Cardiac muscle cell (in vitro differentiated cells and primary cell): ENCODE measurements around the gene ACTN1. TPM values are rescaled to one million over a fixed set of nuclear protein-coding genes. Genes with fewer than 3 reads are reported as not detected.
A peak's percentile ranks its signal among the peaks of the same experiment; 100 is the strongest.

Experiments
- DNase-seq, 2 donors: peaks; one replicate each; pipeline versions ENCODE4 v3.0.0 to v3.0.0-alpha.2; 2010 to 2017; ENCODE audit warnings: low read depth in 1 of 2, low spot score in 1 of 2
- H3K27ac ChIP-seq: fragments of 200-600 bp; sonication (generic); 2 replicates; pipeline ENCODE4 v1.5.1; 2016
- H3K27me3 ChIP-seq: fragments of 200-600 bp; sonication (generic); 2 replicates; pipeline ENCODE4 v1.6.0; 2016; ENCODE audit warnings: control low read depth
- H3K36me3 ChIP-seq: fragments of 200-600 bp; sonication (generic); 2 replicates; pipeline ENCODE4 v1.5.1; 2016; ENCODE audit warnings: control low read depth
- H3K4me1 ChIP-seq: fragments of 200-600 bp; sonication (generic); 2 replicates; pipeline ENCODE4 v1.8.1; 2017; ENCODE audit warnings: low read depth, mild to moderate bottlenecking, mixed run types
- H3K4me3 ChIP-seq: fragments of 200-600 bp; sonication (generic); 2 replicates; pipeline ENCODE4 v1.5.1; 2016; ENCODE audit warnings: mild to moderate bottlenecking
- H3K9me3 ChIP-seq: fragments of 200-600 bp; sonication (generic); 2 replicates; pipeline ENCODE4 v1.5.1; 2017; ENCODE audit warnings: low read depth, mild to moderate bottlenecking, control low read depth
- polyA plus RNA-seq: library from polyadenylated mRNA; unstranded; fragments of >200 nt; fragmentation: Nextera tagmentation; extraction: Ambion mirVana; gene quantifications from 2 replicates; pipeline ENCODE4 v1.2.1, GENCODE V29; 2016
- total RNA-seq: library from RNA; depleted of rRNA; stranded (reverse); fragments of >200 nt; gene quantifications from 2 replicates; pipeline ENCODE4 v1.2.3, GENCODE V29; 2016
- TF ChIP-seq, protein P1 (sequence below): IDR thresholded peaks from 2 replicates; pipeline ENCODE4 v1.5.1; 2012; ENCODE audit warnings: low read depth, mild to moderate bottlenecking, low read length

The ACTN1 gene
- total and polyA plus RNA-seq, 2 experiments from 2014 or later = 167 to 202 TPM

DNA sequence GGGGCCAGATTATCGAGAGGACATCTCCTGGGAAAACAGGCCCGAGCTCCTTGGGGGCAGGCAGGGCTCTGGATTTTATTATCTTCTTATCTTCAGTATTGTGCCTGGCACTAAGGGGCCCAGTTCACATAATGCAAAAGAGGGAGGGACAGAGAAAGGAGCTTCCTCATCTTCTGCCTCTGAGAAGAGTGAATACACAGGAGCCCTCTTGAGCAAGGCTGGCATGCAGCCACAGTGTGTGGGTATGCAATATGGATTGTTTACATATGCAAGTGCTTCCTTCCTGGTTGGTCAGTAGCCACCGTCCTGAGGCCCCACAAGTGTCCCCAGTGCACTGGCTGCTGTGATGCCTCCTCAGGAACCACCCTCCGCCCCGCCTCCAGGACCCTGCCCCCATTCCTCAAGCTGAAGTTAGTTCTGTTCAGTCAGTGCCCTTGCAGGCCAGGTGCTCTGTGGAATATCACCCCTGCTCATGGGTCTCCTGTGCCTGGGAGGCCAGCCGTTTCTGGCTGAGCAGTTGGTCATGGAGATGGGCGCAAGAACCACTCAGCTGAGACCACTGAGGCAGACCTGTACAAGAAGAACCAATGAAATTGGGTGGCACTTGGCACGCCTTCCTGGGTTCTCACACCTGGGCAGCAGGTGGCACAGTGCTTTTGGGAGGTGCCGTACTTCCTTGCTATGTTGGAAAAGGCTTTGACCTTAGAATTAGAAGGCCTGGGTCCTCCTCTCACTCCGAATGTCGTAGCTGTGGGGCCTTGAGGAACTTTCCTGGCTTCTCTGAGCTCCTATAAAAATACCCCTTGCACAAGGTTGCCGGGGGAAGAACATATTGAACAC lies 35.1 kb upstream of the ACTN1 start:
- Histone ChIP-seq H3K4me3 (no peak overlapping the region), H3K27ac (peak overlapping the region; percentile 45), H3K4me1 (peaks cover 6% of the 10 kb centered on the region), H3K27me3 (no peaks in the 10 kb centered on the region), H3K36me3 (no peaks in the 10 kb centered on the region), H3K9me3 (no peaks in the 10 kb centered on the region)
- DNase-seq = peak; percentile 72 to 79
- TF ChIP-seq, protein P1, sequence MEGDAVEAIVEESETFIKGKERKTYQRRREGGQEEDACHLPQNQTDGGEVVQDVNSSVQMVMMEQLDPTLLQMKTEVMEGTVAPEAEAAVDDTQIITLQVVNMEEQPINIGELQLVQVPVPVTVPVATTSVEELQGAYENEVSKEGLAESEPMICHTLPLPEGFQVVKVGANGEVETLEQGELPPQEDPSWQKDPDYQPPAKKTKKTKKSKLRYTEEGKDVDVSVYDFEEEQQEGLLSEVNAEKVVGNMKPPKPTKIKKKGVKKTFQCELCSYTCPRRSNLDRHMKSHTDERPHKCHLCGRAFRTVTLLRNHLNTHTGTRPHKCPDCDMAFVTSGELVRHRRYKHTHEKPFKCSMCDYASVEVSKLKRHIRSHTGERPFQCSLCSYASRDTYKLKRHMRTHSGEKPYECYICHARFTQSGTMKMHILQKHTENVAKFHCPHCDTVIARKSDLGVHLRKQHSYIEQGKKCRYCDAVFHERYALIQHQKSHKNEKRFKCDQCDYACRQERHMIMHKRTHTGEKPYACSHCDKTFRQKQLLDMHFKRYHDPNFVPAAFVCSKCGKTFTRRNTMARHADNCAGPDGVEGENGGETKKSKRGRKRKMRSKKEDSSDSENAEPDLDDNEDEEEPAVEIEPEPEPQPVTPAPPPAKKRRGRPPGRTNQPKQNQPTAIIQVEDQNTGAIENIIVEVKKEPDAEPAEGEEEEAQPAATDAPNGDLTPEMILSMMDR = no peak

- H3K9me3 ChIP-seq = no peaks in the 10 kb centered on the region
- H3K4me1 ChIP-seq = peaks cover 9% of the 10 kb centered on the region
- peak in 1 of 2 donors; percentile 60 for DNase-seq
- no peaks in the 10 kb centered on the region for H3K27me3 ChIP-seq
- no peaks in the 10 kb centered on the region for H3K36me3 ChIP-seq
- no peak overlapping the region for H3K4me3 ChIP-seq
- TF ChIP-seq, protein P1 = no peak
- no peak overlapping the region for H3K27ac ChIP-seq
Observed at GRCh38 chr14:69012256-69012953, 33.3 kb upstream of the ACTN1 start.

DNA sequence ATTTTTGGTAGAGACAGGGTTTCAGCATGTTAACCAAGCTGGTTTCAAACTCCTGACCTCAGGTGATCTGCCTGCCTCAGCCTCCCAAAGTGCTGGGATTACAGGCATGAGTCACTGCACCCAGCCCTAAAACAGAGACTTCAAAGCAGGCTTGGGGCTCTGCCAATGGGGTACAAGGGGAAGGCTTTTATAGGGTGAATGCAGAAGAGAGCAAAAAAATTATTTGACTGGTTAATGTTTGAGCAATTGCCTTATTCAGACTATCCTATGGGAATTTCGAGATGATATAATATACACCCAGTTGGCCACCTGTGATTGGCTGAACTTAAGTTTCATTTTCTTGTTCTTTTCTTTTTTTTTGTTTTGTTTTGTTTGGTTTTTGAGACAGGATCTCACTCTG lies 31.5 kb upstream of the ACTN1 start:
- H3K27ac ChIP-seq = no peak overlapping the region
- H3K9me3 ChIP-seq = no peaks in the 10 kb centered on the region
- DNase-seq = no peak
- TF ChIP-seq, protein P1 = no peak
- no peaks in the 10 kb centered on the region for H3K36me3 ChIP-seq
- peaks cover 9% of the 10 kb centered on the region for H3K4me1 ChIP-seq
- H3K4me3 ChIP-seq = no peak overlapping the region
- H3K27me3 ChIP-seq = no peaks in the 10 kb centered on the region

- no peaks in the 10 kb centered on the region for H3K36me3 ChIP-seq
- H3K27ac ChIP-seq = peak overlapping the region; percentile 69
- H3K4me1 ChIP-seq = peaks cover 3% of the 10 kb centered on the region
- H3K9me3 ChIP-seq = no peaks in the 10 kb centered on the region
- TF ChIP-seq, protein P1 = no peak
- H3K4me3 ChIP-seq = no peak overlapping the region
- DNase-seq = peak; percentile 23 to 60
- H3K27me3 ChIP-seq = no peaks in the 10 kb centered on the region
Observed at GRCh38 chr14:69008421-69008884, 29.4 kb upstream of the ACTN1 start.

GRCh38 chr14:69006346-69006745 lies 27.2 kb upstream of the ACTN1 start:
- H3K4me3 ChIP-seq = no peak overlapping the region
- H3K36me3 ChIP-seq = no peaks in the 10 kb centered on the region
- no peaks in the 10 kb centered on the region for H3K27me3 ChIP-seq
- H3K27ac ChIP-seq = no peak overlapping the region
- TF ChIP-seq, protein P1 = no peak
- no peaks in the 10 kb centered on the region for H3K9me3 ChIP-seq
- DNase-seq = no peak
- peaks cover 3% of the 10 kb centered on the region for H3K4me1 ChIP-seq
